Upper lobe of left lung (tissue), 4 donors: Measurements from ENCODE around the gene SMYD3.

Source experiments
- CTCF ChIP-seq, 6 experiments: fragments of 450-650 bp in 4 of 6; fragments of 200-600 bp in 2 of 6; sonication (generic) in 2 of 6; IDR thresholded peaks; one replicate each; pipeline ENCODE4 v1.5.1; 2016 to 2019; ENCODE audit warnings: antibody characterized with exemption in 6 of 6
- POLR2A ChIP-seq, 4 donors: fragments of 450-650 bp; IDR thresholded peaks; one replicate each; pipeline ENCODE4 v1.5.1; 2016 to 2017; ENCODE audit warnings: antibody characterized with exemption in 4 of 4, mild to moderate bottlenecking in 2 of 4
- POLR2AphosphoS5 ChIP-seq, 2 donors: sonication (generic); formaldehyde crosslinking; IDR thresholded peaks; one replicate each; pipeline ENCODE4 v1.5.1; 2017; ENCODE audit warnings: antibody characterized with exemption in 2 of 2

- TF ChIP-seq POLR2AphosphoS5 (IDR thresholded peaks at IDR 0.05) (no peak), POLR2A (IDR thresholded peaks at IDR 0.05) (no peak), CTCF (IDR thresholded peaks at IDR 0.05) (no peak)
These were observed 295.1 kb downstream of the SMYD3 start for GRCh38 chr1:246212013-246212412.
